Measurements from ENCODE around the gene CCDC54. TPM values are rescaled to one million over a fixed set of nuclear protein-coding genes. Genes with fewer than 3 reads are reported as not detected.

CCDC54 gene
- total and polyA plus RNA-seq, 2 donors from 2014 or later: not detected

GRCh38 chr3:107370907-107371306, 6.3 kb upstream of the CCDC54 start:
- H3K9ac ChIP-seq (ENCODE audit: low read length in 3 of 3): no peak overlapping the region
- no peak overlapping the region for H3K27ac ChIP-seq (ENCODE audit: low read depth in 2 of 2, low read length in 2 of 2)
- H3K4me3 ChIP-seq (ENCODE audit: low read length in 3 of 3): no peak overlapping the region
- TF ChIP-seq CTCF (IDR thresholded peaks at IDR 0.05; ENCODE audit: borderline replicate concordance, extremely low read depth, insufficient read depth): no peak
- no peaks in the 10 kb centered on the region for H3K9me3 ChIP-seq (ENCODE audit: control insufficient read depth in 2 of 3, insufficient read depth in 1 of 3, low read length in 3 of 3)
- DNase-seq: peak in 2 of 5 donors; percentile 63 to 77
- H3K4me1 ChIP-seq (ENCODE audit: control insufficient read depth in 2 of 3, insufficient read depth in 2 of 3, low read depth in 1 of 3, low read length in 3 of 3): peaks cover 0 to 2% (median 0%) of the 10 kb centered on the region in 3 donors
- no peaks in the 10 kb centered on the region for H3K36me3 ChIP-seq (ENCODE audit: control insufficient read depth in 2 of 3, insufficient read depth in 3 of 3, low read length in 3 of 3)
- intact Hi-C loops (cut with DNase I): no loop called here
- no peaks in the 10 kb centered on the region for H3K27me3 ChIP-seq (ENCODE audit: control insufficient read depth, insufficient read depth, low read length)
- no peak for FAIRE-seq

GRCh38 chr3:107372506-107372905, 4.7 kb upstream of the CCDC54 start:
- peak in 1 of 5 donors; percentile 18 for DNase-seq
- no peak overlapping the region for H3K4me3 ChIP-seq (ENCODE audit: low read length in 3 of 3)
- H3K4me1 ChIP-seq (ENCODE audit: control insufficient read depth in 2 of 3, insufficient read depth in 2 of 3, low read depth in 1 of 3, low read length in 3 of 3): peaks cover 0 to 2% (median 0%) of the 10 kb centered on the region in 3 donors
- no peak for TF ChIP-seq CTCF (IDR thresholded peaks at IDR 0.05; ENCODE audit: borderline replicate concordance, extremely low read depth, insufficient read depth)
- H3K9ac ChIP-seq (ENCODE audit: low read length in 3 of 3): no peak overlapping the region
- H3K27me3 ChIP-seq (ENCODE audit: control insufficient read depth, insufficient read depth, low read length): no peaks in the 10 kb centered on the region
- intact Hi-C loops (cut with DNase I): no loop called here
- H3K9me3 ChIP-seq (ENCODE audit: control insufficient read depth in 2 of 3, insufficient read depth in 1 of 3, low read length in 3 of 3): no peaks in the 10 kb centered on the region
- FAIRE-seq: no peak
- no peaks in the 10 kb centered on the region for H3K36me3 ChIP-seq (ENCODE audit: control insufficient read depth in 2 of 3, insufficient read depth in 3 of 3, low read length in 3 of 3)
- H3K27ac ChIP-seq (ENCODE audit: low read depth in 2 of 2, low read length in 2 of 2): no peak overlapping the region

- Histone ChIP-seq H3K27me3 (ENCODE audit: control insufficient read depth, insufficient read depth, low read length) (no peaks in the 10 kb centered on the region), H3K27ac (ENCODE audit: low read depth in 2 of 2, low read length in 2 of 2) (no peak overlapping the region), H3K9me3 (ENCODE audit: control insufficient read depth in 2 of 3, insufficient read depth in 1 of 3, low read length in 3 of 3) (no peaks in the 10 kb centered on the region), H3K36me3 (ENCODE audit: control insufficient read depth in 2 of 3, insufficient read depth in 3 of 3, low read length in 3 of 3) (no peaks in the 10 kb centered on the region), H3K4me3 (ENCODE audit: low read length in 3 of 3) (no peak overlapping the region), H3K4me1 (ENCODE audit: control insufficient read depth in 2 of 3, insufficient read depth in 2 of 3, low read depth in 1 of 3, low read length in 3 of 3) (peaks cover 0 to 2% (median 0%) of the 10 kb centered on the region in 3 donors), H3K9ac (ENCODE audit: low read length in 3 of 3) (no peak overlapping the region)
- intact Hi-C loops (cut with DNase I): no loop called here
- no peak for FAIRE-seq
- TF ChIP-seq CTCF (IDR thresholded peaks at IDR 0.05; ENCODE audit: borderline replicate concordance, extremely low read depth, insufficient read depth): no peak
- DNase-seq: no peak
These were observed 3.3 kb upstream of the CCDC54 start for GRCh38 chr3:107373896-107374295.

- Histone ChIP-seq H3K27me3 (ENCODE audit: control insufficient read depth, insufficient read depth, low read length) (no peaks in the 10 kb centered on the region), H3K4me1 (ENCODE audit: control insufficient read depth in 2 of 3, insufficient read depth in 2 of 3, low read depth in 1 of 3, low read length in 3 of 3) (peaks cover 0 to 2% (median 0%) of the 10 kb centered on the region in 3 donors), H3K9ac (ENCODE audit: low read length in 3 of 3) (no peak overlapping the region), H3K36me3 (ENCODE audit: control insufficient read depth in 2 of 3, insufficient read depth in 3 of 3, low read length in 3 of 3) (no peaks in the 10 kb centered on the region), H3K9me3 (ENCODE audit: control insufficient read depth in 2 of 3, insufficient read depth in 1 of 3, low read length in 3 of 3) (no peaks in the 10 kb centered on the region), H3K4me3 (ENCODE audit: low read length in 3 of 3) (no peak overlapping the region), H3K27ac (ENCODE audit: low read depth in 2 of 2, low read length in 2 of 2) (no peak overlapping the region)
- TF ChIP-seq CTCF (IDR thresholded peaks at IDR 0.05; ENCODE audit: borderline replicate concordance, extremely low read depth, insufficient read depth): no peak
- intact Hi-C loops (cut with DNase I): no loop called here
- DNase-seq (no peak), FAIRE-seq (no peak)
These were observed 1.6 kb upstream of the CCDC54 start for GRCh38 chr3:107375682-107376081.

All from kidney (tissue), 14 donors.